ENCODE measurements around the gene SCT.

DNA sequence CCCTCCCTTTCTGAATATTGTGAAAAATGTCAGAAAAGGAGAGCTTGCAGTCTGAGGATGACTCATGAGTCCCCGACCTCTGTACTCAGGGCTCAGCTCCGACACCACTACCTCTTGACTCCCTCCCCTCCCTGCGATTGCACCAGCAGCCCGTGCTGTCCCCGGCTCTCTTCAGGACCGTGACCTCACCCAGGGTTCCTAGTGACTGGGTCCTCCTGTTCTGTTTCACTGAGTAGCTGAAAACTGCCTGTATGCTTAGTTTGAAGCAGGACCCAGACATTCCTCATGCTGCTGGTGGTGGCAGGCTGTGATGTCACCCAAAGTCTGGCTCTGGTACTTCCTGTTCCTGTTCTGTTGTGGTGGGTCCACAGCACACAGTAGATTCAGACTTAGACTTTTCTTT lies 39.0 kb downstream of the SCT start:
- TF ChIP-seq, protein P1, sequence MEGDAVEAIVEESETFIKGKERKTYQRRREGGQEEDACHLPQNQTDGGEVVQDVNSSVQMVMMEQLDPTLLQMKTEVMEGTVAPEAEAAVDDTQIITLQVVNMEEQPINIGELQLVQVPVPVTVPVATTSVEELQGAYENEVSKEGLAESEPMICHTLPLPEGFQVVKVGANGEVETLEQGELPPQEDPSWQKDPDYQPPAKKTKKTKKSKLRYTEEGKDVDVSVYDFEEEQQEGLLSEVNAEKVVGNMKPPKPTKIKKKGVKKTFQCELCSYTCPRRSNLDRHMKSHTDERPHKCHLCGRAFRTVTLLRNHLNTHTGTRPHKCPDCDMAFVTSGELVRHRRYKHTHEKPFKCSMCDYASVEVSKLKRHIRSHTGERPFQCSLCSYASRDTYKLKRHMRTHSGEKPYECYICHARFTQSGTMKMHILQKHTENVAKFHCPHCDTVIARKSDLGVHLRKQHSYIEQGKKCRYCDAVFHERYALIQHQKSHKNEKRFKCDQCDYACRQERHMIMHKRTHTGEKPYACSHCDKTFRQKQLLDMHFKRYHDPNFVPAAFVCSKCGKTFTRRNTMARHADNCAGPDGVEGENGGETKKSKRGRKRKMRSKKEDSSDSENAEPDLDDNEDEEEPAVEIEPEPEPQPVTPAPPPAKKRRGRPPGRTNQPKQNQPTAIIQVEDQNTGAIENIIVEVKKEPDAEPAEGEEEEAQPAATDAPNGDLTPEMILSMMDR (IDR thresholded peaks at IDR 0.05; ENCODE audit: low read length), result no peak
- no peak for TF ChIP-seq EZH2 (IDR thresholded peaks at IDR 0.05; ENCODE audit: borderline replicate concordance, low read length)

Measured in OCI-LY1 (cell line).